Measurements from ENCODE around the gene SAFB2. TPM values are rescaled to one million over a fixed set of nuclear protein-coding genes. Genes with fewer than 3 reads are reported as not detected.

SAFB2 gene
- total RNA-seq, 1 donor from 2014 or later, result 70.9 TPM

DNA sequence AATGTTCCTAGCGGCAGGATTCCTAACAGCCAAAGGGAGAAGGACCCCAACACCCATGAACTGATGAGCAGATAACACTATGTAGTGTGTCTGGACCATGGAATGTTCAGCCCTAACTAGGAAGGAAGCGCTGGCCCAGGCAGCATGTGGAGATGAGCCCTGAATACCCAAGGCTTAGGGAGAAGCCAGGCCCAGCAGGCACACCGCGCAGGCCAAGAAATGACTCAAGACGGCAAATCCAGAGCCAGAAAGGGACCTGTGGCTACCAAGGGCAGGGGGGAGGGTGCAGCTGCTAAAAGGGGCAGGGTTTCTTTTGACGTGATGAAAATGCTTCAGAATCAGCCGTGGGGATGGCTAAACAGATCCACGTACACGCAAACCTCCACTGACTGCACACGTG is 34.1 kb downstream of the SAFB2 start:
- Mint-ChIP-seq H3K4me3 (ENCODE audit: unreplicated experiment) (no peak overlapping the region), H3K27me3 (ENCODE audit: unreplicated experiment) (peaks cover 3% of the 10 kb centered on the region), H3K36me3 (ENCODE audit: unreplicated experiment) (no peaks in the 10 kb centered on the region), H3K4me1 (ENCODE audit: low read depth, unreplicated experiment) (peaks cover 10% of the 10 kb centered on the region), H3K27ac (ENCODE audit: unreplicated experiment) (no peak overlapping the region), H3K9me3 (ENCODE audit: unreplicated experiment) (peaks cover 6% of the 10 kb centered on the region)
- TF ChIP-seq, protein P1, sequence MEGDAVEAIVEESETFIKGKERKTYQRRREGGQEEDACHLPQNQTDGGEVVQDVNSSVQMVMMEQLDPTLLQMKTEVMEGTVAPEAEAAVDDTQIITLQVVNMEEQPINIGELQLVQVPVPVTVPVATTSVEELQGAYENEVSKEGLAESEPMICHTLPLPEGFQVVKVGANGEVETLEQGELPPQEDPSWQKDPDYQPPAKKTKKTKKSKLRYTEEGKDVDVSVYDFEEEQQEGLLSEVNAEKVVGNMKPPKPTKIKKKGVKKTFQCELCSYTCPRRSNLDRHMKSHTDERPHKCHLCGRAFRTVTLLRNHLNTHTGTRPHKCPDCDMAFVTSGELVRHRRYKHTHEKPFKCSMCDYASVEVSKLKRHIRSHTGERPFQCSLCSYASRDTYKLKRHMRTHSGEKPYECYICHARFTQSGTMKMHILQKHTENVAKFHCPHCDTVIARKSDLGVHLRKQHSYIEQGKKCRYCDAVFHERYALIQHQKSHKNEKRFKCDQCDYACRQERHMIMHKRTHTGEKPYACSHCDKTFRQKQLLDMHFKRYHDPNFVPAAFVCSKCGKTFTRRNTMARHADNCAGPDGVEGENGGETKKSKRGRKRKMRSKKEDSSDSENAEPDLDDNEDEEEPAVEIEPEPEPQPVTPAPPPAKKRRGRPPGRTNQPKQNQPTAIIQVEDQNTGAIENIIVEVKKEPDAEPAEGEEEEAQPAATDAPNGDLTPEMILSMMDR (IDR thresholded peaks at IDR 0.05; ENCODE audit: partially characterized antibody, unreplicated experiment), result no peak
- DNase-seq, result no peak

- DNase-seq, result no peak
- Mint-ChIP-seq H3K36me3 (ENCODE audit: unreplicated experiment) (no peaks in the 10 kb centered on the region), H3K9me3 (ENCODE audit: unreplicated experiment) (peaks cover 6% of the 10 kb centered on the region), H3K4me1 (ENCODE audit: low read depth, unreplicated experiment) (peaks cover 10% of the 10 kb centered on the region), H3K27ac (ENCODE audit: unreplicated experiment) (no peak overlapping the region), H3K27me3 (ENCODE audit: unreplicated experiment) (peaks cover 3% of the 10 kb centered on the region), H3K4me3 (ENCODE audit: unreplicated experiment) (no peak overlapping the region)
- TF ChIP-seq, protein P1 (IDR thresholded peaks at IDR 0.05; ENCODE audit: partially characterized antibody, unreplicated experiment), result no peak
Observed at GRCh38 chr19:5587661-5588060, 34.9 kb downstream of the SAFB2 start.

DNA sequence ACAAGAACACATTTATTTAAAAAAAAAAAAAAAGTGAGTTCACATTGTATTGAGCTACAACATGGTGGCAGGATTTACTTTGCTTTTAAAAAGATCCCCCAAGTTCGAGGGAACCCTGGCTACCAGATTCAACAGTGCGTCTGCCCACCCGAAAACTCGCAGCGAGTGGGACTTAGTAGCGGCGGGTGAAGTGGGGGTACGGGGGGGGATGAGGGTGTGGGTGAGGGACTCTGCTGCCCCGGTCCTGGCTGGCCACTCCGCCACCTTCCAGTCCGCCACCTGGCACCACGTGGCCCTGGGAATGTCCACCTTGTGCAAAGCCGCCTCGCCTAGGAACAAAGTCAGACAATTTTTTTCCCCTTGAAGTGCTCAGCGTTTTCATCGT is 35.5 kb downstream of the SAFB2 start:
- no peak for DNase-seq
- Mint-ChIP-seq H3K4me1 (ENCODE audit: low read depth, unreplicated experiment) (peaks cover 10% of the 10 kb centered on the region), H3K9me3 (ENCODE audit: unreplicated experiment) (peaks cover 6% of the 10 kb centered on the region), H3K36me3 (ENCODE audit: unreplicated experiment) (no peaks in the 10 kb centered on the region), H3K27me3 (ENCODE audit: unreplicated experiment) (peaks cover 3% of the 10 kb centered on the region), H3K4me3 (ENCODE audit: unreplicated experiment) (no peak overlapping the region), H3K27ac (ENCODE audit: unreplicated experiment) (no peak overlapping the region)
- TF ChIP-seq, protein P1 (IDR thresholded peaks at IDR 0.05; ENCODE audit: partially characterized antibody, unreplicated experiment), result no peak

- Mint-ChIP-seq H3K27me3 (ENCODE audit: unreplicated experiment) (peaks cover 4% of the 10 kb centered on the region), H3K4me3 (ENCODE audit: unreplicated experiment) (no peak overlapping the region), H3K9me3 (ENCODE audit: unreplicated experiment) (peaks cover 6% of the 10 kb centered on the region), H3K36me3 (ENCODE audit: unreplicated experiment) (no peaks in the 10 kb centered on the region), H3K27ac (ENCODE audit: unreplicated experiment) (peak overlapping the region; percentile 62), H3K4me1 (ENCODE audit: low read depth, unreplicated experiment) (peaks cover 10% of the 10 kb centered on the region)
- TF ChIP-seq, protein P1 (IDR thresholded peaks at IDR 0.05; ENCODE audit: partially characterized antibody, unreplicated experiment), result no peak
- no peak for DNase-seq
Observed at GRCh38 chr19:5586300-5587070, 36.1 kb downstream of the SAFB2 start.

Data from glutamatergic neuron (in vitro differentiated cells).